SK-N-SH (cell line): ENCODE measurements around the gene GHR. TPM values are rescaled to one million over a fixed set of nuclear protein-coding genes. Genes with fewer than 3 reads are reported as not detected.
"Not testable (repeated sequence)": the region's sequence is repeated elsewhere in the genome, so short reads cannot be mapped to it uniquely, and the experiment has no call there.

Source experiments
- CTCF ChIA-PET: fragments of 300-600, 350-600 bp; formaldehyde crosslinking; extraction: SDS; loops from one replicate; lab custom pipeline; 2021; lab: Yijun Ruan, JAX
- POLR2A ChIA-PET: fragments of 350-600 bp; sonication (Branson Sonifier 250); formaldehyde crosslinking; extraction: SDS; loops from one replicate; lab custom pipeline; 2020; ENCODE audit warnings: antibody characterized with exemption, inconsistent platforms; lab: Yijun Ruan, JAX
- DNase-seq: peaks from one replicate; pipeline ENCODE4 v3.0.0; 2012
- H2AFZ ChIP-seq: fragments of 200-600 bp; sonication (generic); 2 replicates; pipeline ENCODE4 v1.8.1; 2016; ENCODE audit warnings: antibody characterized with exemption, mild to moderate bottlenecking, low read depth
- H3F3A ChIP-seq: fragments of 200-600 bp; sonication (generic); replicated peaks from 2 replicates; pipeline ENCODE3; 2016; ENCODE audit warnings: antibody characterized with exemption, mild to moderate bottlenecking; ENCODE audit not compliant: insufficient read depth
- H3K27ac ChIP-seq, 2 experiments: fragments of 200-500 bp in 1 of 2; fragments of 200-600 bp in 1 of 2; sonication (Bioruptor generic) in 1 of 2; sonication (generic), shearing (Covaris generic) in 1 of 2; 2 replicates each; pipeline versions ENCODE4 v1.5.1 to v1.6.1; 2014 to 2016; ENCODE audit warnings: low read depth in 2 of 2, inconsistent platforms in 1 of 2, low read length in 1 of 2, mild to moderate bottlenecking in 1 of 2, mixed read lengths in 1 of 2
- H3K27me3 ChIP-seq: fragments of 200-600 bp; sonication (generic), shearing (Covaris generic); 2 replicates; pipeline ENCODE4 v1.6.1; 2016; ENCODE audit warnings: mixed run types; ENCODE audit not compliant: insufficient read depth
- H3K36me3 ChIP-seq, 2 experiments: fragments of 200-500 bp in 1 of 2; fragments of 200-600 bp in 1 of 2; sonication (Bioruptor generic) in 1 of 2; sonication (generic) in 1 of 2; replicated peaks in 1 of 2; 2 replicates each; pipeline versions ENCODE3 to v1.5.1; 2014 to 2016; ENCODE audit warnings: low read length in 1 of 2, mild to moderate bottlenecking in 1 of 2; ENCODE audit not compliant: insufficient read depth in 2 of 2, control insufficient read depth in 1 of 2
- H3K4me1 ChIP-seq, 2 experiments: fragments of 200-500 bp in 1 of 2; fragments of 200-600 bp in 1 of 2; sonication (Bioruptor generic) in 1 of 2; sonication (generic), shearing (Covaris generic) in 1 of 2; 2 replicates each; pipeline versions ENCODE4 v1.5.1 to v1.6.1; 2014 to 2016; ENCODE audit warnings: low read depth in 1 of 2, low read length in 1 of 2, mixed run types in 1 of 2; ENCODE audit not compliant: insufficient read depth in 2 of 2, control insufficient read depth in 1 of 2
- H3K4me2 ChIP-seq: fragments of 200-600 bp; sonication (generic), shearing (Covaris generic); 2 replicates; pipeline ENCODE4 v1.6.1; 2017; ENCODE audit warnings: mixed run types
- H3K4me3 ChIP-seq, 2 experiments: fragments of 200-500 bp in 1 of 2; fragments of 200-600 bp in 1 of 2; sonication (Bioruptor generic) in 1 of 2; sonication (generic), shearing (Covaris generic) in 1 of 2; 2 replicates each; pipeline versions ENCODE4 v1.5.1 to v1.8.1; 2014 to 2016; ENCODE audit warnings: low read depth in 2 of 2, inconsistent platforms in 1 of 2, low read length in 1 of 2, mild to moderate bottlenecking in 1 of 2, mixed read lengths in 1 of 2, moderate library complexity in 1 of 2
- H3K79me2 ChIP-seq: fragments of 200-600 bp; sonication (generic); 2 replicates; pipeline ENCODE4 v1.8.1; 2017; ENCODE audit warnings: mild to moderate bottlenecking; ENCODE audit not compliant: insufficient read depth
- H3K9ac ChIP-seq: fragments of 200-600 bp; sonication (generic); 2 replicates; pipeline ENCODE4 v1.6.1; 2017; ENCODE audit warnings: mixed run types
- H3K9me2 ChIP-seq: fragments of 200-600 bp; sonication (generic); 2 replicates; pipeline ENCODE4 v1.6.1; 2017; ENCODE audit warnings: mixed run types
- H3K9me3 ChIP-seq: fragments of 200-600 bp; sonication (generic); 2 replicates; pipeline ENCODE4 v1.6.1; 2017; ENCODE audit warnings: mixed run types, mild to moderate bottlenecking, moderate library complexity
- H4K20me1 ChIP-seq: fragments of 200-600 bp; sonication (generic); 2 replicates; pipeline ENCODE4 v1.6.1; 2017; ENCODE audit warnings: mild to moderate bottlenecking, mixed run types; ENCODE audit not compliant: insufficient read depth
- ELF1 ChIP-seq: IDR thresholded peaks from 2 replicates; pipeline ENCODE4 v1.4.0; 2012
- FOXJ3 ChIP-seq: sonication (generic); formaldehyde crosslinking; IDR thresholded peaks from 2 replicates; pipeline ENCODE4 v1.5.1; 2020; ENCODE audit warnings: mild to moderate bottlenecking, missing genetic modification reagents
- PBX3 ChIP-seq: IDR thresholded peaks from 2 replicates; pipeline ENCODE4; 2012
- POLR2AphosphoS5 ChIP-seq: IDR thresholded peaks from 2 replicates; pipeline ENCODE4 v1.6.1; 2012; ENCODE audit warnings: low read depth, low read length
- RCOR1 ChIP-seq: fragments of 150-350 bp; IDR thresholded peaks from 2 replicates; pipeline ENCODE4 v1.6.1; 2017; ENCODE audit warnings: antibody characterized with exemption, low read length
- REST ChIP-seq: IDR thresholded peaks from 2 replicates; pipeline ENCODE4 v1.6.1; 2012; ENCODE audit warnings: mild to moderate bottlenecking, low read depth, low read length, moderate library complexity
- RXRA ChIP-seq: IDR thresholded peaks from 2 replicates; pipeline ENCODE4 v1.4.0; 2012; ENCODE audit warnings: low read depth, mild to moderate bottlenecking, borderline replicate concordance
- SMC3 ChIP-seq: IDR thresholded peaks from 2 replicates; pipeline ENCODE4 v1.6.1; 2012; ENCODE audit warnings: low read depth, low read length, improper control_type of control experiment
- YY1 ChIP-seq: IDR thresholded peaks from 2 replicates; pipeline ENCODE4 v1.4.0; 2012; ENCODE audit warnings: low read depth, mild to moderate bottlenecking
- WGBS: methylation state at CpG from one replicate; pipeline ENCODE4 v1.1.6; 2017; ENCODE audit warnings: low lambda C conversion rate; 5-methylcytosine and 5-hydroxymethylcytosine counted together
- polyA plus RNA-seq, 3 experiments: library from polyadenylated mRNA; depleted of rRNA; stranded (reverse); fragments of >200 nt; gene quantifications; 2 replicates each; pipeline ENCODE4 v1.2.3, GENCODE V29; 2012

The GHR gene
- polyA plus RNA-seq, 1 of the 3 experiments (the other 2 are of a cell fraction) = 0.03 TPM

GRCh38 chr5:42720251-42720650 is 297.0 kb downstream of the GHR start (continued):
- TF ChIP-seq REST (no peak), YY1 (no peak)

- TF ChIP-seq ELF1 (no peak), RXRA (no peak), POLR2AphosphoS5 (no peak), FOXJ3 (CRISPR knock-in tag) (no peak), PBX3 (no peak), SMC3 (no peak), RCOR1 (no peak)
- TF ChIP-seq, all 33 proteins: peak for 0
- no peak overlapping the region for H3K9ac ChIP-seq
- no peaks in the 10 kb centered on the region for H3F3A ChIP-seq
- H4K20me1 ChIP-seq = no peaks in the 10 kb centered on the region
- no peaks in the 10 kb centered on the region for H3K4me1 ChIP-seq
- H3K9me2 ChIP-seq = no peaks in the 10 kb centered on the region
- no peak for DNase-seq
- H3K4me2 ChIP-seq = no peak overlapping the region
- no peak overlapping the region for H3K27ac ChIP-seq
- H3K27me3 ChIP-seq = peaks cover 6% of the 10 kb centered on the region; the same call in 1 of the 2 replicates
- ChIA-PET CTCF (interaction anchor here (0.9 to 1.1 kb wide), 2 partner anchors 24 to 168 kb away, joined by 3 read pairs; no protein-coding TSS in a partner anchor), POLR2A (no interaction called here)
- H3K9me3 ChIP-seq = no peaks in the 10 kb centered on the region
- no peaks in the 10 kb centered on the region for H3K36me3 ChIP-seq
- no peak overlapping the region for H2AFZ ChIP-seq
- H3K4me3 ChIP-seq = no peak overlapping the region
- H3K79me2 ChIP-seq = no peaks in the 10 kb centered on the region
Measured at GRCh38 chr5:42721484-42721883, 298.2 kb downstream of the GHR start.

- H3K79me2 ChIP-seq, H2AFZ ChIP-seq, H3K9me3 ChIP-seq, H3K4me2 ChIP-seq, DNase-seq, H3K9me2 ChIP-seq, H3K27ac ChIP-seq, H3K27me3 ChIP-seq, H4K20me1 ChIP-seq, CTCF ChIA-PET, POLR2A ChIA-PET, H3K9ac ChIP-seq, H3K36me3 ChIP-seq, H3K4me1 ChIP-seq, H3F3A ChIP-seq: not testable (repeated sequence)
- WGBS = 6% methylated on average over 7 of the region's 24 CpGs
- H3K4me3 ChIP-seq = peak overlapping the region; percentile 29 to 35; a peak in 3 of 4 replicates
Measured at GRCh38 chr5:42734531-42735058, 311.4 kb downstream of the GHR start.
